ENCODE data around the gene DCLK2.

DNA sequence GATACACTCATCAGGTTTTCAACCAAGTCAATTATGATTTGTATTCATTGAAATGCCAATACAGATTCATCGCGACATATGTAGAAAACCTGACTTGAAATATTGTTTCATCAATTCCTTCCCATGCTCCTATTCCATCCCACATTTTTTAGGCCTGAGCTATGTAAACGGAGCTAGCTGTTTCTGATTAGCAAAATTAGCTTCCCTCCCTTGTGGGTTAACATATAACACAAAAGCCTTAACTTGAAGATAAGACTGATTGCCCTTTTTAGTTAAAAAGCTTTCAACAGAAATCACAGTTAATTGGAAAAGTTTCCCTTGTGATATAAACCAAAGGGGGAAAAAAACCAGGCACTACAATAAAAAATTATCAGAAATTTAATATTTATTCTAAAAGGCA lies 32.8 kb upstream of the DCLK2 start:
- TF ChIP-seq MEIS1 (CRISPR knock-in tag; IDR thresholded peaks at IDR 0.05; ENCODE audit: borderline replicate concordance): no peak
- TF ChIP-seq, protein P1, sequence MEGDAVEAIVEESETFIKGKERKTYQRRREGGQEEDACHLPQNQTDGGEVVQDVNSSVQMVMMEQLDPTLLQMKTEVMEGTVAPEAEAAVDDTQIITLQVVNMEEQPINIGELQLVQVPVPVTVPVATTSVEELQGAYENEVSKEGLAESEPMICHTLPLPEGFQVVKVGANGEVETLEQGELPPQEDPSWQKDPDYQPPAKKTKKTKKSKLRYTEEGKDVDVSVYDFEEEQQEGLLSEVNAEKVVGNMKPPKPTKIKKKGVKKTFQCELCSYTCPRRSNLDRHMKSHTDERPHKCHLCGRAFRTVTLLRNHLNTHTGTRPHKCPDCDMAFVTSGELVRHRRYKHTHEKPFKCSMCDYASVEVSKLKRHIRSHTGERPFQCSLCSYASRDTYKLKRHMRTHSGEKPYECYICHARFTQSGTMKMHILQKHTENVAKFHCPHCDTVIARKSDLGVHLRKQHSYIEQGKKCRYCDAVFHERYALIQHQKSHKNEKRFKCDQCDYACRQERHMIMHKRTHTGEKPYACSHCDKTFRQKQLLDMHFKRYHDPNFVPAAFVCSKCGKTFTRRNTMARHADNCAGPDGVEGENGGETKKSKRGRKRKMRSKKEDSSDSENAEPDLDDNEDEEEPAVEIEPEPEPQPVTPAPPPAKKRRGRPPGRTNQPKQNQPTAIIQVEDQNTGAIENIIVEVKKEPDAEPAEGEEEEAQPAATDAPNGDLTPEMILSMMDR (tag by site-specific recombination; IDR thresholded peaks at IDR 0.05): no peak
- TF ChIP-seq TCF7L2 (IDR thresholded peaks at IDR 0.05; ENCODE audit: borderline replicate concordance, low read depth, low read length): no peak
- no peak for TF ChIP-seq ZNF394 (tag by site-specific recombination; IDR thresholded peaks at IDR 0.05; ENCODE audit: borderline replicate concordance)
- TF ChIP-seq, protein P2, sequence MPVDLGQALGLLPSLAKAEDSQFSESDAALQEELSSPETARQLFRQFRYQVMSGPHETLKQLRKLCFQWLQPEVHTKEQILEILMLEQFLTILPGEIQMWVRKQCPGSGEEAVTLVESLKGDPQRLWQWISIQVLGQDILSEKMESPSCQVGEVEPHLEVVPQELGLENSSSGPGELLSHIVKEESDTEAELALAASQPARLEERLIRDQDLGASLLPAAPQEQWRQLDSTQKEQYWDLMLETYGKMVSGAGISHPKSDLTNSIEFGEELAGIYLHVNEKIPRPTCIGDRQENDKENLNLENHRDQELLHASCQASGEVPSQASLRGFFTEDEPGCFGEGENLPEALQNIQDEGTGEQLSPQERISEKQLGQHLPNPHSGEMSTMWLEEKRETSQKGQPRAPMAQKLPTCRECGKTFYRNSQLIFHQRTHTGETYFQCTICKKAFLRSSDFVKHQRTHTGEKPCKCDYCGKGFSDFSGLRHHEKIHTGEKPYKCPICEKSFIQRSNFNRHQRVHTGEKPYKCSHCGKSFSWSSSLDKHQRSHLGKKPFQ (tag by site-specific recombination; IDR thresholded peaks at IDR 0.05): no peak
- TF ChIP-seq ZNF670 (tag by site-specific recombination; IDR thresholded peaks at IDR 0.05; ENCODE audit: low read depth): no peak
- no peak for TF ChIP-seq ZNF707 (tag by site-specific recombination; IDR thresholded peaks at IDR 0.05)
- TF ChIP-seq, protein P3, sequence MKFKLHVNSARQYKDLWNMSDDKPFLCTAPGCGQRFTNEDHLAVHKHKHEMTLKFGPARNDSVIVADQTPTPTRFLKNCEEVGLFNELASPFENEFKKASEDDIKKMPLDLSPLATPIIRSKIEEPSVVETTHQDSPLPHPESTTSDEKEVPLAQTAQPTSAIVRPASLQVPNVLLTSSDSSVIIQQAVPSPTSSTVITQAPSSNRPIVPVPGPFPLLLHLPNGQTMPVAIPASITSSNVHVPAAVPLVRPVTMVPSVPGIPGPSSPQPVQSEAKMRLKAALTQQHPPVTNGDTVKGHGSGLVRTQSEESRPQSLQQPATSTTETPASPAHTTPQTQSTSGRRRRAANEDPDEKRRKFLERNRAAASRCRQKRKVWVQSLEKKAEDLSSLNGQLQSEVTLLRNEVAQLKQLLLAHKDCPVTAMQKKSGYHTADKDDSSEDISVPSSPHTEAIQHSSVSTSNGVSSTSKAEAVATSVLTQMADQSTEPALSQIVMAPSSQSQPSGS (tag by site-specific recombination; IDR thresholded peaks at IDR 0.05; ENCODE audit: low read depth): no peak
- no peak for TF ChIP-seq ZNF341 (tag by site-specific recombination; IDR thresholded peaks at IDR 0.05; ENCODE audit: low read depth)
